NCI-H82 treated with DMSO at 0.1 percent for 48 hours (cell line): ENCODE data around the gene ZNF750.

ENCODE experiments used
- DNase-seq: peaks from one replicate; lab custom pipeline; 2025; ENCODE audit not compliant: unreplicated experiment; lab: John Stamatoyannopoulos, UW

The ZNF750 gene

GRCh38 chr17:82835766-82836512 is 3.9 kb downstream of the ZNF750 start:
- DNase-seq, result no peak

GRCh38 chr17:82835122-82835521 is 4.7 kb downstream of the ZNF750 start:
- no peak for DNase-seq

- no peak for DNase-seq
Observed at GRCh38 chr17:82832881-82833475, 6.8 kb downstream of the ZNF750 start.

GRCh38 chr17:82832411-82832810 is 7.4 kb downstream of the ZNF750 start:
- DNase-seq, result no peak

- DNase-seq, result no peak
Observed at GRCh38 chr17:82831818-82832200, 8.0 kb downstream of the ZNF750 start.

GRCh38 chr17:82831041-82831817 is 8.6 kb downstream of the ZNF750 start:
- no peak for DNase-seq

- no peak for DNase-seq
Observed at GRCh38 chr17:82830249-82830661, 9.6 kb downstream of the ZNF750 start.

- DNase-seq, result no peak
Observed at GRCh38 chr17:82828875-82829487, 10.8 kb downstream of the ZNF750 start.

GRCh38 chr17:82826956-82827355 is 12.9 kb downstream of the ZNF750 start:
- no peak for DNase-seq

- DNase-seq, result no peak
Observed at GRCh38 chr17:82826211-82826610, 13.6 kb downstream of the ZNF750 start.

GRCh38 chr17:82825540-82826124 is 14.2 kb downstream of the ZNF750 start:
- no peak for DNase-seq

GRCh38 chr17:82823004-82823403 is 16.8 kb downstream of the ZNF750 start:
- no peak for DNase-seq

- no peak for DNase-seq
Observed at GRCh38 chr17:82822281-82822680, 17.5 kb downstream of the ZNF750 start.

GRCh38 chr17:82821554-82821953 is 18.3 kb downstream of the ZNF750 start:
- no peak for DNase-seq

GRCh38 chr17:82820278-82821251 is 19.3 kb downstream of the ZNF750 start:
- DNase-seq, result no peak

- DNase-seq, result no peak
Observed at GRCh38 chr17:82817947-82818346, 21.9 kb downstream of the ZNF750 start.

- no peak for DNase-seq
Observed at GRCh38 chr17:82816358-82816757, 23.5 kb downstream of the ZNF750 start.

GRCh38 chr17:82815790-82816305 is 24.0 kb downstream of the ZNF750 start:
- no peak for DNase-seq

- no peak for DNase-seq
Observed at GRCh38 chr17:82815354-82815753, 24.5 kb downstream of the ZNF750 start.

GRCh38 chr17:82814834-82815233 is 25.0 kb downstream of the ZNF750 start:
- DNase-seq, result no peak
